Neural progenitor cell (in vitro differentiated cells): ENCODE data around the gene EDN2.
A peak's percentile ranks its signal among the peaks of the same experiment; 100 is the strongest.

Experiments
- CTCF ChIP-seq: fragments of 200-600 bp; sonication (generic); IDR thresholded peaks from 2 replicates; pipeline ENCODE4 v1.5.1; 2017; ENCODE audit warnings: antibody characterized with exemption, mild to moderate bottlenecking
- EZH2 ChIP-seq: fragments of 200-600 bp; sonication (generic); IDR thresholded peaks from 2 replicates; pipeline ENCODE4 v1.6.1; 2017; ENCODE audit warnings: antibody characterized with exemption, mild to moderate bottlenecking, moderate library complexity
- EZH2phosphoT487 ChIP-seq: fragments of 200-600 bp; sonication (generic); IDR thresholded peaks from 2 replicates; pipeline ENCODE4 v1.6.1; 2017; ENCODE audit warnings: antibody characterized with exemption

- TF ChIP-seq CTCF (peak; percentile 64), EZH2 (no peak), EZH2phosphoT487 (no peak)
Observed at GRCh38 chr1:41492341-41492848, 7.9 kb upstream of the EDN2 start.
